AG09319 (cell line): ENCODE results near the gene CNNM2.

Experiments
- DNase-seq: peaks from one replicate; pipeline ENCODE4 v3.0.0-alpha.2; 2010; ENCODE audit warnings: low read depth; ENCODE audit errors: extremely low read depth
- CTCF ChIP-seq: IDR thresholded peaks from 2 replicates; pipeline ENCODE4 v1.5.1; 2011; ENCODE audit warnings: low read depth, mild to moderate bottlenecking, inconsistent platforms, low read length, moderate library complexity

CNNM2 gene

GRCh38 chr10:103086261-103086660, 168.2 kb downstream of the CNNM2 start:
- peak; percentile 60 for DNase-seq
- no peak for TF ChIP-seq CTCF

GRCh38 chr10:103086799-103087198, 168.7 kb downstream of the CNNM2 start:
- TF ChIP-seq CTCF = no peak

GRCh38 chr10:103089493-103089892, 171.4 kb downstream of the CNNM2 start:
- no peak for TF ChIP-seq CTCF
- no peak for DNase-seq

More at GRCh38 chr10:103086799-103087198, 168.7 kb downstream of the CNNM2 start:
- DNase-seq = no peak

- no peak for TF ChIP-seq CTCF
- no peak for DNase-seq
Measured at GRCh38 chr10:103090911-103091310, 172.8 kb downstream of the CNNM2 start.

GRCh38 chr10:103095005-103095404, 176.9 kb downstream of the CNNM2 start:
- no peak for DNase-seq
- TF ChIP-seq CTCF = no peak

- no peak for DNase-seq
- no peak for TF ChIP-seq CTCF
Measured at GRCh38 chr10:103096130-103096529, 178.0 kb downstream of the CNNM2 start.

GRCh38 chr10:103098240-103098639, 180.1 kb downstream of the CNNM2 start:
- no peak for TF ChIP-seq CTCF
- no peak for DNase-seq
